OCI-LY1 (cell line): ENCODE results near the gene GSDME.

Source experiments
- H2AFZ ChIP-seq: fragments of 200-600 bp; sonication (generic), shearing (Covaris generic); 2 replicates; pipeline ENCODE4 v1.6.0; 2014; ENCODE audit warnings: antibody characterized with exemption, mild to moderate bottlenecking, low read length
- H3F3A ChIP-seq: fragments of 200-600 bp; sonication (generic), shearing (Covaris generic); 2 replicates; pipeline ENCODE4 v1.6.0; 2014; ENCODE audit warnings: mild to moderate bottlenecking, antibody characterized with exemption, low read length, moderate library complexity; ENCODE audit not compliant: insufficient read depth
- H3K27ac ChIP-seq: fragments of 200-600 bp; sonication (generic); 2 replicates; pipeline ENCODE4 v1.5.1; 2014; ENCODE audit warnings: low read length, mixed run types, mild to moderate bottlenecking, low read depth; ENCODE audit not compliant: poor library complexity, severe bottlenecking
- H3K27me3 ChIP-seq: fragments of 200-600 bp; sonication (generic); 2 replicates; pipeline ENCODE4 v1.6.0; 2014; ENCODE audit warnings: antibody characterized with exemption, mild to moderate bottlenecking, low read length, moderate library complexity; ENCODE audit not compliant: insufficient read depth
- H3K36me3 ChIP-seq: fragments of 200-600 bp; sonication (generic); 2 replicates; pipeline ENCODE4 v1.6.1; 2014; ENCODE audit warnings: mild to moderate bottlenecking, antibody characterized with exemption, low read length, moderate library complexity, mixed read lengths; ENCODE audit not compliant: insufficient read depth
- H3K4me1 ChIP-seq: fragments of 200-600 bp; sonication (generic); 2 replicates; pipeline ENCODE4 v1.5.1; 2014; ENCODE audit warnings: mild to moderate bottlenecking, low read length, moderate library complexity; ENCODE audit not compliant: insufficient read depth, severe bottlenecking
- H3K4me2 ChIP-seq: fragments of 200-600 bp; sonication (generic), shearing (Covaris generic); 2 replicates; pipeline ENCODE4 v1.6.1; 2014; ENCODE audit warnings: low read length
- H3K4me3 ChIP-seq: fragments of 200-600 bp; sonication (generic); 2 replicates; pipeline ENCODE4 v1.5.1; 2014; ENCODE audit warnings: low read length, low read depth, mild to moderate bottlenecking, mixed read lengths; ENCODE audit not compliant: poor library complexity, severe bottlenecking
- H3K79me2 ChIP-seq: fragments of 200-600 bp; shearing (Covaris generic); 2 replicates; pipeline ENCODE4 v1.6.1; 2016; ENCODE audit warnings: mixed run types, low read length, mixed read lengths; ENCODE audit not compliant: insufficient read depth
- H3K9ac ChIP-seq: fragments of 200-600 bp; sonication (generic), shearing (Covaris generic); 2 replicates; pipeline ENCODE4 v1.6.1; 2014; ENCODE audit warnings: mild to moderate bottlenecking, low read length, mixed read lengths
- H3K9me2 ChIP-seq: fragments of 200-600 bp; sonication (generic), shearing (Covaris generic); 2 replicates; pipeline ENCODE4 v1.6.1; 2014; ENCODE audit warnings: low read depth, mild to moderate bottlenecking, low read length, mixed read lengths
- H3K9me3 ChIP-seq: fragments of 200-600 bp; shearing (Covaris generic); 2 replicates; pipeline ENCODE4 v1.6.1; 2014; ENCODE audit warnings: low read length, mixed read lengths
- H4K20me1 ChIP-seq: fragments of 200-600 bp; sonication (generic), shearing (Covaris generic); 2 replicates; pipeline ENCODE4 v1.6.0; 2016; ENCODE audit warnings: mild to moderate bottlenecking, low read length; ENCODE audit not compliant: insufficient read depth
- EZH2 ChIP-seq: fragments of 200-600 bp; sonication (generic), shearing (Covaris generic); IDR thresholded peaks from 2 replicates; pipeline ENCODE4 v1.8.0; 2017; ENCODE audit warnings: borderline replicate concordance, mixed run types, mild to moderate bottlenecking, antibody characterized with exemption, low read length, moderate library complexity, mixed read lengths
- TF ChIP-seq, protein P1 (sequence below): fragments of 200-600 bp; sonication (generic), shearing (Covaris generic); IDR thresholded peaks from 2 replicates; pipeline ENCODE4 v1.5.1; 2017; ENCODE audit warnings: mild to moderate bottlenecking, antibody characterized with exemption, low read length, moderate library complexity, mixed read lengths

The GSDME gene

DNA sequence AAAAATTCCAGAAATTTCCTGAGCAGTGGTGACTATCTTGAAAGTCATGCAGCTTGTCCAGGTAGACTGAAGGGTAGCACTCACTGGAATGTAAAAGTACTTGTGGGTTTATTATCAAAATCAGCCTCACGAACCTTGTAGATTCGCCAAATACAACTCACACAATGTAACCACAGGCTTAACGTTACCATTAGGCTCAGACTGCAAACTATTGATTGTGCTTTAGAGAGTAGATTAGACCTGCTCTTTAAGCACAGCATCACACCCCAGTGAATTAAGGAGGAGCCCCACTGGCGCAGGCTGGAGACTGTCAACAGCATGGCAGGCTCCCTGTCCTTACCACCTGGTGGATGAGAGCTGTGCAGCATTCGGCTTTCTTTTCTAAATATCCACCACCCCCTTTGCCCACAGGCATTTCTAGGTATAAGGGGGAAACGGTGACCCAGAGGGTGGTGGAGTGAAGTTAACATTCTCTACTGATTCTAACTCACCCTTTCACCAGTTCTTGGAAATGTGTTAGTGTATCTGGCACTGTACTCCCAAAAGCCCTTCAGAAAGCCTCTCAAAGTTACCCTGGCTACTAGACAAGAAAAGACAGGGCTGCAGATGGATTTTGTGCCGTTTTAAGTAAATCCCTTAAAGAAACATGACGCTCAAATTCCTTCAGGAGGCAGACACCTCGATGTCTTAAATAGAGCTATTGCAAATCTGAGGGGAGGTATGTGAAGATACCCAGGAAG is 56.6 kb downstream of the GSDME start:
- Histone ChIP-seq H3K4me2 (no peak overlapping the region), H4K20me1 (no peaks in the 10 kb centered on the region), H3K36me3 (no peaks in the 10 kb centered on the region), H3K9ac (no peak overlapping the region), H2AFZ (no peak overlapping the region), H3K9me3 (no peaks in the 10 kb centered on the region), H3K9me2 (no peaks in the 10 kb centered on the region), H3K4me3 (no peak overlapping the region), H3K27ac (no peak overlapping the region), H3F3A (no peaks in the 10 kb centered on the region), H3K4me1 (no peaks in the 10 kb centered on the region), H3K79me2 (no peaks in the 10 kb centered on the region), H3K27me3 (no peaks in the 10 kb centered on the region)
- TF ChIP-seq, protein P1, sequence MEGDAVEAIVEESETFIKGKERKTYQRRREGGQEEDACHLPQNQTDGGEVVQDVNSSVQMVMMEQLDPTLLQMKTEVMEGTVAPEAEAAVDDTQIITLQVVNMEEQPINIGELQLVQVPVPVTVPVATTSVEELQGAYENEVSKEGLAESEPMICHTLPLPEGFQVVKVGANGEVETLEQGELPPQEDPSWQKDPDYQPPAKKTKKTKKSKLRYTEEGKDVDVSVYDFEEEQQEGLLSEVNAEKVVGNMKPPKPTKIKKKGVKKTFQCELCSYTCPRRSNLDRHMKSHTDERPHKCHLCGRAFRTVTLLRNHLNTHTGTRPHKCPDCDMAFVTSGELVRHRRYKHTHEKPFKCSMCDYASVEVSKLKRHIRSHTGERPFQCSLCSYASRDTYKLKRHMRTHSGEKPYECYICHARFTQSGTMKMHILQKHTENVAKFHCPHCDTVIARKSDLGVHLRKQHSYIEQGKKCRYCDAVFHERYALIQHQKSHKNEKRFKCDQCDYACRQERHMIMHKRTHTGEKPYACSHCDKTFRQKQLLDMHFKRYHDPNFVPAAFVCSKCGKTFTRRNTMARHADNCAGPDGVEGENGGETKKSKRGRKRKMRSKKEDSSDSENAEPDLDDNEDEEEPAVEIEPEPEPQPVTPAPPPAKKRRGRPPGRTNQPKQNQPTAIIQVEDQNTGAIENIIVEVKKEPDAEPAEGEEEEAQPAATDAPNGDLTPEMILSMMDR = no peak
- TF ChIP-seq EZH2 = no peak

DNA sequence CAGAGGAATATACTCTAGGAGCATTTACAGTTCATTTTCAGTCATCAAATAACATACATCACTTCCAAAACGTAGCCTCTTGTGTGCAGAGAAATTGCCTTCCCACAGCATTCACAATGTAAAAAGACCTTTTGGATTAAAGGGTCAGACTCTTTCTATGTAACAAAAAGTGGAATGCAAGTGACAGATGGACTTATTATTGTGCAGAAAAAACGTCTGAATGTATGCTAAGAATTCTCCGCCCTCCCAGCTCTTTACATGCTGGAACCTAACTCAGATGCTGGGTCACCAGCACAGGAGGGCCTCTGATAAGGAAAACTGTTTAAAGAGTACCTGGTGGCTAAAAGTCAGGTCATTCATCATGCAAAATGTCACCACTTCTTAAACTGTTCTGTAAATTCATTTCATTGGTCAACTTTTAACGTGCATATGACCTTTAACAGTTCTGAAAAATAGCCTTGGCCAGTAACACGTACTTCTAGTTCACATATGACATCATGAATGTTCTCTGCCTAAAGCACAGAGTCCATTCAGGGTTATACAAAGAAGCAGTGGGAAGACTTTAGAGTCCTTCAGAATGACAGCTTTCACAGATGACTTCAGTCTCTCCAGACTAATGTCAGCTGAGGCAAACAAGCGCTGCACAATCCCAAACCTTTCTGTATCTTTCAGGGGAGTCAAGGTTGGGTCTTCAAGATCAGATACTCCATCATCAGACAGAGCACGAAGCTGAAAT is 58.6 kb downstream of the GSDME start:
- H3K4me3 ChIP-seq = no peak overlapping the region
- no peaks in the 10 kb centered on the region for H4K20me1 ChIP-seq
- H3K9ac ChIP-seq = no peak overlapping the region
- H3K4me1 ChIP-seq = no peaks in the 10 kb centered on the region
- H2AFZ ChIP-seq = no peak overlapping the region
- H3K36me3 ChIP-seq = no peaks in the 10 kb centered on the region
- H3K79me2 ChIP-seq = no peaks in the 10 kb centered on the region
- TF ChIP-seq EZH2 = no peak
- TF ChIP-seq, protein P1 = no peak
- H3K27me3 ChIP-seq = no peaks in the 10 kb centered on the region
- no peaks in the 10 kb centered on the region for H3F3A ChIP-seq
- H3K4me2 ChIP-seq = no peak overlapping the region
- H3K27ac ChIP-seq = no peak overlapping the region
- no peaks in the 10 kb centered on the region for H3K9me3 ChIP-seq
- no peaks in the 10 kb centered on the region for H3K9me2 ChIP-seq

DNA sequence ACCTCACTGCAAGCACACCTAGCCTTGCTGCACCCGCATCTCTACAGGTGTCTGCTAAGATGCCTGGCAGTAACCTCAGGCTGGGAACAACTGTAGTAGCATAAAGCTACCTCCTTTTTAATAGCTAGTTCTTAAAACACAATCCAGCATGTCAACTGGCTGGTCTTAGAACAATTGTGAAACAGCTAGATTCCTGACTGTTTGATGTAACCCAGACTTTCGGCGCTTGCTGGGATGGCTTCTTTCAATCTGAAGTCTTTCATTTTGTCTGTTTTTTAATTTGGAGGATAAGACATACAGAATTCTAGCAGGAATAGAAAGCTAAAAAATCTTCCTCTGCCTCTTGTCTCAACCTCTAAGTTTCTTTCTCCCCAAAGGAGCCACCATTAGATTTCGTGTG is 59.8 kb downstream of the GSDME start:
- no peak overlapping the region for H3K4me2 ChIP-seq
- H3K4me3 ChIP-seq = no peak overlapping the region
- no peak overlapping the region for H2AFZ ChIP-seq
- H3K4me1 ChIP-seq = no peaks in the 10 kb centered on the region
- H3K79me2 ChIP-seq = no peaks in the 10 kb centered on the region
- no peaks in the 10 kb centered on the region for H4K20me1 ChIP-seq
- no peaks in the 10 kb centered on the region for H3K9me3 ChIP-seq
- H3K9me2 ChIP-seq = no peaks in the 10 kb centered on the region
- H3F3A ChIP-seq = no peaks in the 10 kb centered on the region
- H3K9ac ChIP-seq = no peak overlapping the region
- no peak overlapping the region for H3K27ac ChIP-seq
- TF ChIP-seq, protein P1 = no peak
- no peak for TF ChIP-seq EZH2
- no peaks in the 10 kb centered on the region for H3K36me3 ChIP-seq
- H3K27me3 ChIP-seq = no peaks in the 10 kb centered on the region
